Astrocyte of the spinal cord (primary cell): ENCODE measurements around the gene LZIC.

ENCODE experiments used
- DNase-seq: peaks from one replicate; pipeline ENCODE4 v3.0.0; 2011; ENCODE audit warnings: low read depth, low spot score
- H3K4me3 ChIP-seq: 2 replicates; pipeline ENCODE4 v1.5.1; 2011; ENCODE audit warnings: low read depth, mild to moderate bottlenecking, low read length, moderate library complexity
- in situ Hi-C: cut with HindIII; loops from 2 replicates; pipeline ENCODE4 v1.10.0; 2017; ENCODE audit warnings: low sequenced_read_pairs
- TF ChIP-seq, protein P1 (sequence below): IDR thresholded peaks from 2 replicates; pipeline ENCODE4 v1.5.1; 2012; ENCODE audit warnings: low read depth, mild to moderate bottlenecking, low read length, inconsistent platforms

The LZIC gene

DNA sequence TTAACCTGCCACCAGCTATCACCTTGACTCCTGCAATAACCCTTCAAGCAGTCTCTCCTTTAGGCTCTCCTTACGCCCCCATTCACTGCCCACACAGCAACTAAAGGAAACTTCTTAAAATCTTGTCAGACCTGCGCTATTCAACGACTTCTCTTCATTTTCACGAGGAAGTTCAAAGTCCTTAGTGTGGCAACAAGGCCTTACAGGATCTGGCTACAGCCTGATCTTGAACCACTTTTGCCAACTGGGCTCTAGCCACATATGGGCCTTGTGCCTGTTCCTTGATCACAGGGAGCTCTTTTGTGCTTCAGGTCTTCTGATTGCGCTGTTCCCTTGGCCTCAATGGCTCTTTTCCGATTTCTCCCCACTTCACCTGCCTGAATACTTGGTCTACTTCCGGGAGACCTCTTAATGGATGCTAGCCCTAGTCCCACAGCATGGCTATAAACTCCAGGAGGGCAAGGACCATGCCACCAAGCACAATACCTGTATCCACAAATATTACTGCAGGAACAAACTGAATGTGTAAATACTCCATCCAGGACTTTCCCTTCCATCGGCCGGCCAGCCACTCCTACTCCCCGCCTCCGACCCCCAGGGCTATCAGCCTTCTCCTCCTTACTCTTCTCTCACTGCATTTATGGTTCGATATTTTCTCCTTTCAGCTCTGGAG lies 30.8 kb downstream of the LZIC start:
- no peak overlapping the region for H3K4me3 ChIP-seq
- no peak for DNase-seq
- in situ Hi-C loops: no loop called here
- TF ChIP-seq, protein P1, sequence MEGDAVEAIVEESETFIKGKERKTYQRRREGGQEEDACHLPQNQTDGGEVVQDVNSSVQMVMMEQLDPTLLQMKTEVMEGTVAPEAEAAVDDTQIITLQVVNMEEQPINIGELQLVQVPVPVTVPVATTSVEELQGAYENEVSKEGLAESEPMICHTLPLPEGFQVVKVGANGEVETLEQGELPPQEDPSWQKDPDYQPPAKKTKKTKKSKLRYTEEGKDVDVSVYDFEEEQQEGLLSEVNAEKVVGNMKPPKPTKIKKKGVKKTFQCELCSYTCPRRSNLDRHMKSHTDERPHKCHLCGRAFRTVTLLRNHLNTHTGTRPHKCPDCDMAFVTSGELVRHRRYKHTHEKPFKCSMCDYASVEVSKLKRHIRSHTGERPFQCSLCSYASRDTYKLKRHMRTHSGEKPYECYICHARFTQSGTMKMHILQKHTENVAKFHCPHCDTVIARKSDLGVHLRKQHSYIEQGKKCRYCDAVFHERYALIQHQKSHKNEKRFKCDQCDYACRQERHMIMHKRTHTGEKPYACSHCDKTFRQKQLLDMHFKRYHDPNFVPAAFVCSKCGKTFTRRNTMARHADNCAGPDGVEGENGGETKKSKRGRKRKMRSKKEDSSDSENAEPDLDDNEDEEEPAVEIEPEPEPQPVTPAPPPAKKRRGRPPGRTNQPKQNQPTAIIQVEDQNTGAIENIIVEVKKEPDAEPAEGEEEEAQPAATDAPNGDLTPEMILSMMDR: no peak

DNA sequence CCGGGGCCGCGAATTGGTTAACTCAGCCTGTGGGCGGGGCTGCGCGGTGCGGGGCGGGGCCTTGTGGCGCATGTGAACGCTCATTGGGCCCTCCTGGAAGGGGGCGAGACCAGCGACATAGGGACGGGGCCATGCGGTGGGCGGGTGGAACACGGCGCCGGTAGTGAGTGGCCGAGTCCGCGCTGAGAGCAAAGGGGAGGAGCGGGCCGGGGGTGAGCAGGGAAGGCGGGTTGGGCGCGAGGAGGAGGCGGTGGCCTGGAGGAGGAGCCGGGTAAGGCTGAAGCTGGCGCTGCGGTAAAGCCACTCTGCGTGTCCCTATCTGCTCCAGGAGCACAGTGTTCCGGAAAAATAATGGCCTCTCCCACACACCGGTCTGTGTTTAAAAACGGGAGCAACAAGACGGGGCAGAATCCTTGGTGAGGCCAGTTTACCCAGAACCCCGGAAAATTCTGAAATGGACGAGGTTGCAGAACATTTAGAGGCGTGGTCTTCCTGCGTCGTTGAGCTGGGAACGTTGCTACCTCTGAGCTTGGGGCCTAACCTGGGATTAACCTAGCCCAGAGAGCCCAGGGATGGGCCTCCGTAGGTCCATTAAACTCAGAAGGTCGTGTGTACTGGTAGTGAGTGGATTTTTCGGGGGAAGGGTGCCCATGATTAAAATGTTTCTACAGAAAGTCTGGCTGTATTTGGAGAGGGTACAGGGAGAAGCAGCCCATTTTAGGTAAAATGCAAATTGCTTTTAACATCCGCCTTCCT lies 32.6 kb downstream of the LZIC start:
- peak overlapping the region; percentile 59 for H3K4me3 ChIP-seq
- in situ Hi-C loops: no loop called here
- DNase-seq: peak; percentile 99
- TF ChIP-seq, protein P1: no peak

DNA sequence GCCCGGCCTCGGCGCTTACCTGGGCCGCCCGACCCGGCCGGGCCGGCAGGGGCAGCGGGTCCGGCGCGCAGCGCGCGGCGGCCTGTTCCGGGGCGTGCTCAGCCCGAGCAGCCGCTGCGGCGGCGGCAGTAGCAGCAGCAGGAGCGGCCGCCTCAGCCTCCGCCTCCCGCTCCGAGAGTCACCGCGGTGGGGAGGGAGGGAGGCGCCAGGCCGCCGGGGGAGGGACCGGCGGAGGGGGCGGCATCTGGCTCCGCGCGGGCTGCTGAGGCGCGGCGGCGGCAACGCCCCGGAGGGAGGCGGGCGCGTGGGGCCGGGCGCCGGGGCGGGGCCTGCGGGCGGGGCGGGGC lies 33.1 kb downstream of the LZIC start, which contains the start of gene CTNNBIP1:
Gene CTNNBIP1, minus strand, starts transcription at position 194 of the 347 bp plus-strand sequence. CDS start 38,205 bp downstream, outside the sequence.
- in situ Hi-C loops: no loop called here
- TF ChIP-seq, protein P1: no peak
- no peak for DNase-seq
- H3K4me3 ChIP-seq: peak within 1 kb of the TSS; percentile 76

DNA sequence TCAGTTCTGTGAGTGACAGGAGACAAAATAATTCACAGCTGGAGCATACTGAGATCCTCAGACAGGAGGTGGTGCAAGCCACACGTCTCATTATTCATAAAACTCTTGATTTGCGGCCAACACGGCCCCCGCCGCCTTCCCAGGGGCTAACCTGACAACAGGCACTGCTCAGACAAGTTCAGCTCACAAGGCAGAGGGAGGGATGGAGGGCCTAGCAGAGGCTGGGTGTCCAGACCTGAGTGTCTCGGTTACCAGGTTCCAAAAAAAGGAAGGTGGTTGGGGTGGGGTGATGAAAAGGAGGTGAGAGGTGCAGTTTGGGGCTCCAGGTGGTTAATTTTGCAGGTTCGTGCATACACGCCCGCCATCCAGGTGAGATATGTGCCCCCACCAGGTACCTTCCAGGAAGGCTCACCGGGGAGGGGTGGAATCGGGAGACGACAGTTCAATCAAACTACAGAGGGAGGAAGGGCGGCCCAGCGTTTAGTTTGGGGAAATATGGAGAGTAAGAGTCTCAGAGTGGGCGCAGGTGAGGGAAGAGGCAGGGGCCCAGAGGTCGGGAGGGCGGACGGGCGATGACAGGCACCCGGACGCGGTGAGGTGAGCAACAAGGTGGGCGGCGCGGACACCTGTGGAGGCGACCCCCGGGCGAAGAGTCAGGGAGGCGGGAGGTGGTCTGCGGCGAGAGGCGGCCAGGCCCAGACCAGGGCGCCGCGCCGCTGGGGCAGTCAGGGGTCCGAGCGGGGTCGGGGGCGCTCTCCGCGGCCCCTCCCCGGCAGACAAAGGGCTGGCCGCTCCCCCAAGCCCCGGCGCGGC lies 33.8 kb downstream of the LZIC start:
- no peak for DNase-seq

DNA sequence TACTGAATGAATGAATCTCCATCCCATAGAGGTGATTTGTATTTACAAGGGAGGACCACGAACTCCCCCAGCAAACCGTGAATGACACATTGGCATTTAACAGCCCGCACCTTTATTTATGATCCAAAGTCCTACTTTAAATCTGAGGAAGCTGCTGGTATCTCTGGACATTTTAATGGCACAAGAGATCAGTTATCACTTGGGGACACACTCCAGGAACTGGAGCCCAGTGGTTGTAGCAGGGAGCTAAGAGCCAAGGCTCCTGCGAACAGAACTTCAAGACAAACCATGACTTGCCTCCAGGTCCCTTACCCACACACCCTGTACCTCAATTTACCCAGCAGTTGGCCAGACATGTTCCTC lies 34.3 kb downstream of the LZIC start:
- TF ChIP-seq, protein P1: no peak
- no peak for DNase-seq
- in situ Hi-C loops: no loop called here
- H3K4me3 ChIP-seq: peak overlapping the region; percentile 76

More for the DNA sequence above, 33.8 kb downstream of the LZIC start:
- TF ChIP-seq, protein P1: no peak
- in situ Hi-C loops: no loop called here
- peak overlapping the region; percentile 76 for H3K4me3 ChIP-seq

DNA sequence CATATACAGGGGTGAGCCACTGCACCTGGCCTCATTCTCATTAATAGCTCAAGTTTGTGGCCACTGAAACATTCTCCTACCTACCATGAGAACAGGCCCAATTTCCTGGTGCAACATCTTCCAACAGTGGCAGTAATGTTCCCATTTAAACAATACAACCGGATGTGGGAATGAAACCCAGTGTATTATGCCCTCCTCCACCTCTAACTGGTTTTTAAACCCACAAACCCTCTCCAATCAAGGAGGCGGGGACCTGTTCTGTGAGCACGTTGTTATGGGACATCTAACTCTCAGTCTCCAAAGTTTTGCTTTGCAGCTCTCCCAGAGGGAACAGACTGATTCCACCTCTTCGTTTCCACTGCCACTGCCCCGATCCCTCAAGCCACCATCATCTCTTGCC lies 35.8 kb downstream of the LZIC start:
- in situ Hi-C loops: no loop called here

More for the DNA sequence above, 35.8 kb downstream of the LZIC start:
- H3K4me3 ChIP-seq: no peak overlapping the region
- DNase-seq: no peak
- TF ChIP-seq, protein P1: no peak
